Spinal cord (tissue), 10 donors: ENCODE results near the gene PTGES2. TPM values are rescaled to one million over a fixed set of nuclear protein-coding genes. Genes with fewer than 3 reads are reported as not detected.
"Not testable (repeated sequence)": the region's sequence is repeated elsewhere in the genome, so short reads cannot be mapped to it uniquely, and the experiment has no call there.

ENCODE experiments used
- DNase-seq, 6 donors: peaks; one replicate each; pipeline versions ENCODE4 v3.0.0 to v3.0.0-alpha.2; 2013 to 2015; ENCODE audit warnings: low spot score in 6 of 6, low read depth in 4 of 6
- H3K27ac ChIP-seq: one replicate; pipeline ENCODE4 v1.5.1; 2013; ENCODE audit warnings: low read depth, low read length, control low read depth
- H3K27me3 ChIP-seq: one replicate; pipeline ENCODE4 v1.6.1; 2013; ENCODE audit warnings: low read length; ENCODE audit not compliant: control insufficient read depth, insufficient read depth
- H3K36me3 ChIP-seq: one replicate; pipeline ENCODE4 v1.6.1; 2013; ENCODE audit warnings: low read length; ENCODE audit not compliant: control insufficient read depth, insufficient read depth
- H3K4me1 ChIP-seq: one replicate; pipeline ENCODE4 v1.6.1; 2013; ENCODE audit warnings: low read length; ENCODE audit not compliant: control insufficient read depth, insufficient read depth
- H3K4me3 ChIP-seq: one replicate; pipeline ENCODE4 v1.5.1; 2013; ENCODE audit warnings: low read depth, low read length, control low read depth
- H3K9me3 ChIP-seq: one replicate; pipeline ENCODE4 v1.6.1; 2013; ENCODE audit warnings: low read length; ENCODE audit not compliant: control insufficient read depth, insufficient read depth
- WGBS: methylation state at CpG from one replicate; pipeline ENCODE4 v1.1.5; 2013; ENCODE audit warnings: missing lambda C conversion rate; ENCODE audit not compliant: insufficient coverage; 5-methylcytosine and 5-hydroxymethylcytosine counted together
- polyA plus RNA-seq, 2 donors: library from polyadenylated mRNA; unstranded; fragments of 120-200 nt; gene quantifications; one replicate each; pipeline ENCODE4 v1.2.1, GENCODE V29; 2013; ENCODE audit not compliant: insufficient read length in 2 of 2
- total RNA-seq, 2 donors: library from RNA; depleted of rRNA in 1 of 2; stranded (reverse); fragments of 120-200 nt in 1 of 2; fragments of >200 nt in 1 of 2; gene quantifications; one replicate each; pipeline versions ENCODE4 v1.2.3 to v1.2.4, GENCODE V29; 2013 to 2014
- donor health status: healthy.

The PTGES2 gene
- total and polyA plus RNA-seq, 4 donors, result 39.1 to 88.9 (median 62.9) TPM

DNA sequence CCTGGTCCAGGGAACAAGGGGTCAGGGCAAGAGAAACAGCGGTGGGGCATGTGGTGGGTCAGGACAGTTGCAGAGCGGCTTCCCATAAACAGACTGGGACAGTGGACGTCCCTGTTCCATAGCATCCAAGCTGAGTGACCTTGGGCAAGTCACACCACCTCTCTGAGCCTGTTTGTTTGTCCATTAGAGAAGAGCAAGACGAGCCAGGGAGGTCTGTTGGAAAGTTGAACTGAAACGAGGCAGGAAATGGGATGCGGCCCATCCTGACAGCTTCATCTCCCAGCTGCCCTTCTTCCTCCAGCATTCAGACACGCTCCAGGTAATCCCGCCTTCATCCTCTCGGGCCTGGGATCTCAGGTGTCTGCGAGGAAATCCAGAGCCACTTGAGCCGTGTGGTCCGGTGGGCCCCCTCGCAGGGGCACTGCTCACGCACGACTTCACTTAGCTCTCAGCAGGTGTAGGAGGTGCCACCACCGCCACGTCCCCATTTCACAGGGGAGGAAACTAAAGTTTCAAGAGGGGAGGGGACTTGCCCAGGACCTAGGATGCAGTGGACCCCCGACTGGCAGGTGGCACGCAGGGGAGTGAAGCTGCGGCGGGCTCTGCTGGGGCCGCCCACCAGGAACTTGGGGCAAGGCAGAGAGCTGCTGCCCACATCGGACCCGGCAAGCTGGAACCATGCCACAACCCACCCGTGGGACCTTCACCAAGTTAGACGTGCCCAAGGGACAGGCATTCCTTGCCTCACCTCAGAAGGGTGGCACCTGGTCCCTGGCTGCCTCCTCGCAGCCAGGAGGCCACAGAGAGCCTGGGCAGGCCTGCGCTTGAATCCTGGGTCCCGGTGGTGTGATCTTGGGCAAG is 13.0 kb downstream of the PTGES2 start:
- no peak for DNase-seq
- Histone ChIP-seq H3K27ac (no peak overlapping the region), H3K27me3 (no peaks in the 10 kb centered on the region), H3K9me3 (no peaks in the 10 kb centered on the region), H3K36me3 (peaks cover 45% of the 10 kb centered on the region), H3K4me1 (peaks cover 12% of the 10 kb centered on the region), H3K4me3 (no peak overlapping the region)
- 89% methylated on average over 29 of the region's 29 CpGs for WGBS

DNA sequence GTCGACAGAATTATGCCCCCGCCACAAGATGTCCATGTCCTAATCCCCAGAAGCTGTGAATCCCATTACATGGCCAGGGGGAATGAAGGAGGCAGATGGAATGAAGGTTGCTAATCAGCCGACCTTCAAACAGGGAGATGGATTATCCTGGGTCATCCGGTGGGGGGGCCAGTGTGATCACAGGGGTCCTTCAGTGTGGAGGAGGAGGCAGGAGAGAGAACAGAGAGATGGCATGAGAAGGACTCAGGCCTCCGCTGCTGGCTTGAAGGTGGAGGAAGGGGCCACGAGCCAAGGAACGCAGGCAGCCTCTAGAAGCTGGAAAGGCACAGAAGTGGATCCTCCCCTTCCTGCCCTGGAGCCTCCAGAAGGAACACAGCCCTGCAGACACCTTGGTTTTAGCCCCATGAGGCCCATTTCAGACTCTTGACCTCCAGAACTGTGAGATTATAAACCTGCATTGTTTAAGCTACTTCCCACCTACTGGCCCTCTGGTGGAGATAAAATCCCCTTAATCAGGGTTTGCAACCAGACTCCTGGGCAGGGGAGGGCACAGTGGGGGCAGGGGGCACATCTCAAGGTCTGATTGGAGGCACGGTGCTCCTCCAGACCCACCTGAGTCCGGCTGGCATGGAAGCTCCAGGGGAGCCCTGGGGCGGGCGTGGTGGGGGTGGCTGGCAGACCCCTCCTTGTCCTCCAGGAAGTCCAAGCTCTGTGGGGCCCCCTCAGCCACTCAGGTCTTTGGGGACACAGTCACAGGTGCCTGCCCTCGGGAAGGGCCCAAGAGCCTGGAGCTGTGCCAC is 13.8 kb downstream of the PTGES2 start:
- no peak for DNase-seq
- Histone ChIP-seq H3K36me3 (peaks cover 44% of the 10 kb centered on the region), H3K4me3 (no peak overlapping the region), H3K9me3 (no peaks in the 10 kb centered on the region), H3K27ac (no peak overlapping the region), H3K4me1 (peaks cover 14% of the 10 kb centered on the region), H3K27me3 (no peaks in the 10 kb centered on the region)
- WGBS, result 94% methylated on average over 10 of the region's 12 CpGs

DNA sequence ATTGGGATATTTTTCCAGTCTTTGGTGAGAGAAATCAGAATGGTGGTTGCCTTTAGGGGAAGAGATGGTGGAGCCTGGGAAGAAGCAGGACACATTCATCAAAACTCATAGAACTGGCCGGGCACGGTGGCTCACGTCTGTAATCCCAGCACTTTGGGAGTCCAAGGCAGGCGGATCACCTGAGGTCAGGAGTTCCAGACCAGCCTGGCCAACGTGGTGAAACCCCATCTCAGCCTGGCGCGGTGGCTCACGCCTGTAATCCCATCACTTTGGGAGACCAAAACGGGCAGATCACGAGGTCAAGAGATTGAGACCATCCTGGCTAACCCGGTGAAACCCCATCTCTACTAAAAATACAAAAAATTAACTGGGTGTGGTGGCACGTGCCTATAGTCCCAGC is 15.8 kb downstream of the PTGES2 start:
- H3K27me3 ChIP-seq, H3K4me3 ChIP-seq, H3K27ac ChIP-seq, H3K4me1 ChIP-seq, H3K9me3 ChIP-seq, DNase-seq: not testable (repeated sequence)
- 83% methylated on average over 11 of the region's 12 CpGs for WGBS
- H3K36me3 ChIP-seq, result peaks cover 64% of the 10 kb centered on the region

DNA sequence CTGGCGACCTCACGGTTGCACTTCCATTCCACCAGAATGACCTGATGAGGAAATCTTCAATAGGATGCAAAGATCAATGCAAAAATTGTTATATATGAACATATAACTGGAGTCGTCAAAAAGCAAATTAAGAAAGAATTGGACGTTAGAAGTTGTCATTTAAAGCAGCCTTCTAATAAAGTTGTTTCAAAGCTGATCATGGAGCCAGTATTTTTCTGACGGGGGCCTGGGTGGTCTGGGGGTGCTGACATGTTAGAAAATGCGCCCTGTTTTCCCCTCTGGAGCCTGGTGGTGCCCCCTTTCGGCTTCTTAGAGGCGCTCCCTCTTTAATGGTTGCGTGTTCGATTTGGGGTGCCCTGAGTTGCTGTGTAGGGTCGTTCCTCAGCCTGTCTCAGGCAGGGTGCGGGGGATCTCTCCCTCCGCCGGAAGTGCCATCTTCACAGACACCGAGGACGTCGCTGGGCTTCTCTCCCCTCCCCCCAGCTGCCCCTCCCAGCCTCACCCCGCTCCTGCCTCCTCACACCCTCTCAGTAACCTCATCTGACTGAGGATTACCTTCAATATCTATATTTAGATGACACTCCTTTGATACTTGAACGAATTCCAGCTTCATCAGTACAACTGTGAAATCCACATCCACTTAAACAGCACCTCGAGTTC is 18.3 kb downstream of the PTGES2 start:
- Histone ChIP-seq H3K4me1 (peaks cover 12% of the 10 kb centered on the region), H3K27ac (no peak overlapping the region), H3K36me3 (peaks cover 70% of the 10 kb centered on the region), H3K4me3 (no peak overlapping the region), H3K9me3 (no peaks in the 10 kb centered on the region), H3K27me3 (no peaks in the 10 kb centered on the region)
- no peak for DNase-seq
- 64% methylated on average over 14 of the region's 20 CpGs for WGBS

DNA sequence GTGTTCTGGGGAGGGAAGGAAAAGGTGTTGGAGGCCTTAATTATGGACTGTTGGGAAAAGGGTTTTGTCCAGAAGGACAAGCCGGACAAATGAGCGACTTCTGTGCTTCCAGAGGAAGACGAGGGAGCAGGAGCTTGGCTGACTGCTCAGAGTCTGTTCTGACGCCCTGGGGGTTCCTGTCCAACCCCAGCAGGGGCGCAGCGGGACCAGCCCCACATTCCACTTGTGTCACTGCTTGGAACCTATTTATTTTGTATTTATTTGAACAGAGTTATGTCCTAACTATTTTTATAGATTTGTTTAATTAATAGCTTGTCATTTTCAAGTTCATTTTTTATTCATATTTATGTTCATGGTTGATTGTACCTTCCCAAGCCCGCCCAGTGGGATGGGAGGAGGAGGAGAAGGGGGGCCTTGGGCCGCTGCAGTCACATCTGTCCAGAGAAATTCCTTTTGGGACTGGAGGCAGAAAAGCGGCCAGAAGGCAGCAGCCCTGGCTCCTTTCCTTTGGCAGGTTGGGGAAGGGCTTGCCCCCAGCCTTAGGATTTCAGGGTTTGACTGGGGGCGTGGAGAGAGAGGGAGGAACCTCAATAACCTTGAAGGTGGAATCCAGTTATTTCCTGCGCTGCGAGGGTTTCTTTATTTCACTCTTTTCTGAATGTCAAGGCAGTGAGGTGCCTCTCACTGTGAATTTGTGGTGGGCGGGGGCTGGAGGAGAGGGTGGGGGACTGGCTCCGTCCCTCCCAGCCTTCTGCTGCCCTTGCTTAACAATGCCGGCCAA is 19.1 kb downstream of the PTGES2 start:
- H3K27ac ChIP-seq, result no peak overlapping the region
- WGBS, result 74% methylated on average over 7 of the region's 15 CpGs
- DNase-seq, result no peak
- no peaks in the 10 kb centered on the region for H3K9me3 ChIP-seq
- no peaks in the 10 kb centered on the region for H3K27me3 ChIP-seq
- H3K4me3 ChIP-seq, result no peak overlapping the region
- peaks cover 70% of the 10 kb centered on the region for H3K36me3 ChIP-seq
- H3K4me1 ChIP-seq, result peaks cover 17% of the 10 kb centered on the region

DNA sequence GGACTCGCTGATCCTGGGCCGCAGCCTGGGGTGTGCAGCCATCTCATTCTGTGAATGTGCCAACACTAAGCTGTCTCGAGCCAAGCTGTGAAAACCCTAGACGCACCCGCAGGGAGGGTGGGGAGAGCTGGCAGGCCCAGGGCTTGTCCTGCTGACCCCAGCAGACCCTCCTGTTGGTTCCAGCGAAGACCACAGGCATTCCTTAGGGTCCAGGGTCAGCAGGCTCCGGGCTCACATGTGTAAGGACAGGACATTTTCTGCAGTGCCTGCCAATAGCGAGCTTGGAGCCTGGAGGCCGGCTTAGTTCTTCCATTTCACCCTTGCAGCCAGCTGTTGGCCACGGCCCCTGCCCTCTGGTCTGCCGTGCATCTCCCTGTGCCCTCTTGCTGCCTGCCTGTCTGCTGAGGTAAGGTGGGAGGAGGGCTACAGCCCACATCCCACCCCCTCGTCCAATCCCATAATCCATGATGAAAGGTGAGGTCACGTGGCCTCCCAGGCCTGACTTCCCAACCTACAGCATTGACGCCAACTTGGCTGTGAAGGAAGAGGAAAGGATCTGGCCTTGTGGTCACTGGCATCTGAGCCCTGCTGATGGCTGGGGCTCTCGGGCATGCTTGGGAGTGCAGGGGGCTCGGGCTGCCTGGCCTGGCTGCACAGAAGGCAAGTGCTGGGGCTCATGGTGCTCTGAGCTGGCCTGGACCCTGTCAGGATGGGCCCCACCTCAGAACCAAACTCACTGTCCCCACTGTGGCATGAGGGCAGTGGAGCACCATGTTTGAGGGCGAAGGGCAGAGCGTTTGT is 19.9 kb downstream of the PTGES2 start:
- no peak for DNase-seq
- 82% methylated on average over 14 of the region's 18 CpGs for WGBS
- H3K27ac ChIP-seq, result no peak overlapping the region
- H3K36me3 ChIP-seq, result peaks cover 72% of the 10 kb centered on the region
- H3K27me3 ChIP-seq, result no peaks in the 10 kb centered on the region
- no peak overlapping the region for H3K4me3 ChIP-seq
- H3K4me1 ChIP-seq, result peaks cover 24% of the 10 kb centered on the region
- H3K9me3 ChIP-seq, result no peaks in the 10 kb centered on the region

DNA sequence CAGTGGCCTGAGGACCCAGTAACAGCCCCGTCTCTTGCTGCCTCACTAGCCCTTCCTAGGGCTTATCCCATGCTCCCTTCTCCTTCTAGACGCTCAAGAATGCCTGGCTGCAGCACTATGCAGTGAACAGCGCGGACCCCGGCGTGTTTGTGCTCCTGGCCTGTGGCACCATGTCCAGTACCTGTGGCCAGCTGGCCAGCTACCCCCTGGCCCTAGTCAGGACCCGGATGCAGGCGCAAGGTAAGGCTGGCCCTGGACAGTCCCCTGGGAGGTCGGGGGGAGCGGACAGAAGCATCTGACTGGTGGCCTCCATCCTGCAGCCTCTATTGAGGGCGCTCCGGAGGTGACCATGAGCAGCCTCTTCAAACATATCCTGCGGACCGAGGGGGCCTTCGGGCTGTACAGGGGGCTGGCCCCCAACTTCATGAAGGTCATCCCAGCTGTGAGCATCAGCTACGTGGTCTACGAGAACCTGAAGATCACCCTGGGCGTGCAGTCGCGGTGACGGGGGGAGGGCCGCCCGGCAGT is 20.5 kb downstream of the PTGES2 start:
- H3K36me3 ChIP-seq, result peaks cover 78% of the 10 kb centered on the region
- WGBS, result 96% methylated on average over 23 of the region's 23 CpGs
- H3K27me3 ChIP-seq, result no peaks in the 10 kb centered on the region
- H3K4me1 ChIP-seq, result peaks cover 28% of the 10 kb centered on the region
- DNase-seq, result no peak
- H3K27ac ChIP-seq, result no peak overlapping the region
- H3K4me3 ChIP-seq, result no peak overlapping the region
- no peaks in the 10 kb centered on the region for H3K9me3 ChIP-seq

DNA sequence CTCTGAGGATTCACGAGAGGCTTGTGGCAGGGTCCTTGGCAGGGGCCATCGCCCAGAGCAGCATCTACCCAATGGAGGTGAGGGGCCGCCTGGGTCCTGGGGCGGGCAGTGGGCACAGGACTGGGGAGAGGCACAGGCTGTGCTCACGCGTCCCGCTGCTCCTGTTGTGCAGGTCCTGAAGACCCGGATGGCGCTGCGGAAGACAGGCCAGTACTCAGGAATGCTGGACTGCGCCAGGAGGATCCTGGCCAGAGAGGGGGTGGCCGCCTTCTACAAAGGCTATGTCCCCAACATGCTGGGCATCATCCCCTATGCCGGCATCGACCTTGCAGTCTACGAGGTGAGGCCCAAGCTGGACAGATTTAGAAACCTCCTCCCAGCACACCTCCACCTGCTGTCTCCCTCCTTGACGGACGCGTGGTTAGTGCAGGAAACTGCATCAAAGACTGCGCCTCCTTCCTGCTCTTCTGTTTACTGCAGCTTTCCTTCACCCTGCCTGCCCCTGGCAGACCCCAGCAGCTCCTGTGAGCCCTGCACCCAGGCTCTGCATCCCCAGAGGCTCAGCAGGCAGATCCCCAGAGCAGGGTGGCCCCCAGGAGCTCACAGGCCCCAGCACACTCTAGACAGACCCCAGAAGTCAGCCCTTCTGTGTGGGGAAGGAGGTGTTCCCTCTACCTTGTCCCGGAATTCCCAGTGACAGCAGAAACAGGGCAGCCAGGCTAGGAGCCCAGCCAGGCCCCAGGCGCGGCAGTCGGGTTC is 21.2 kb downstream of the PTGES2 start:
- no peak for DNase-seq
- peaks cover 85% of the 10 kb centered on the region for H3K36me3 ChIP-seq
- 96% methylated on average over 22 of the region's 23 CpGs for WGBS
- no peak overlapping the region for H3K27ac ChIP-seq
- H3K9me3 ChIP-seq, result no peaks in the 10 kb centered on the region
- H3K4me3 ChIP-seq, result no peak overlapping the region
- peaks cover 34% of the 10 kb centered on the region for H3K4me1 ChIP-seq
- no peaks in the 10 kb centered on the region for H3K27me3 ChIP-seq
